Measurements from ENCODE around the gene GRID2.

GRCh38 chr4:93781198-93781597, 1477.4 kb downstream of the GRID2 start:
- TF ChIP-seq CTCF (IDR thresholded peaks at IDR 0.05) (no peak), EZH2phosphoT487 (IDR thresholded peaks at IDR 0.05) (no peak), EZH2 (IDR thresholded peaks at IDR 0.05) (no peak)
